Calu3 (cell line): ENCODE measurements around the gene KAZN. TPM values are rescaled to one million over a fixed set of nuclear protein-coding genes. Genes with fewer than 3 reads are reported as not detected.

Experiments
- BruUV-seq: library from RNA; stranded (reverse); fragments of 400-500 nt; replicated peaks from 2 replicates; lab custom pipeline; 2021; lab: Mats Ljungman, UMichigan
- CTCF ChIA-PET: fragments of 300-600 bp; sonication (Branson Sonifier 250); formaldehyde crosslinking; loops from one replicate; lab custom pipeline; 2022; ENCODE audit warnings: antibody characterized with exemption; lab: Charles Lee
- DNase-seq: peaks from one replicate; pipeline ENCODE4 v3.0.0; 2022
- H3K27ac Mint-ChIP-seq: one replicate; pipeline ENCODE4 v1.8.0; 2022; ENCODE audit warnings: mixed read lengths; ENCODE audit not compliant: unreplicated experiment
- H3K27me3 Mint-ChIP-seq: one replicate; pipeline ENCODE4 v1.8.0; 2022; ENCODE audit warnings: mixed read lengths; ENCODE audit not compliant: unreplicated experiment
- H3K36me3 Mint-ChIP-seq: one replicate; pipeline ENCODE4 v1.8.0; 2022; ENCODE audit warnings: mild to moderate bottlenecking, moderate library complexity, mixed read lengths; ENCODE audit not compliant: insufficient read depth, unreplicated experiment
- H3K4me1 Mint-ChIP-seq: one replicate; pipeline ENCODE4 v1.8.0; 2022; ENCODE audit warnings: mild to moderate bottlenecking, low read depth, mixed read lengths; ENCODE audit not compliant: unreplicated experiment
- H3K4me3 Mint-ChIP-seq: one replicate; pipeline ENCODE4 v1.8.0; 2022; ENCODE audit warnings: mild to moderate bottlenecking, low read depth, moderate library complexity, mixed read lengths; ENCODE audit not compliant: unreplicated experiment
- H3K9me3 Mint-ChIP-seq: one replicate; pipeline ENCODE4 v1.8.0; 2022; ENCODE audit warnings: low read depth, mixed read lengths; ENCODE audit not compliant: unreplicated experiment
- intact Hi-C: fragments of 100-400 bp; cut with micrococcal nuclease; formaldehyde crosslinking; loops from one replicate; pipeline ENCODE4 v1.10.0; 2022; ENCODE audit not compliant: unreplicated experiment
- total RNA-seq: library from RNA; stranded (reverse); gene quantifications from 2 replicates; pipeline ENCODE4 v1.2.3, GENCODE V29; 2022
- TF ChIP-seq, protein P1 (sequence below): fragments of 200-600 bp; IDR thresholded peaks from one replicate; pipeline ENCODE4 v1.8.0; 2022; ENCODE audit warnings: antibody characterized with exemption; ENCODE audit not compliant: unreplicated experiment

The KAZN gene
- total RNA-seq, 1 experiment from 2014 or later = 3.6 TPM

DNA sequence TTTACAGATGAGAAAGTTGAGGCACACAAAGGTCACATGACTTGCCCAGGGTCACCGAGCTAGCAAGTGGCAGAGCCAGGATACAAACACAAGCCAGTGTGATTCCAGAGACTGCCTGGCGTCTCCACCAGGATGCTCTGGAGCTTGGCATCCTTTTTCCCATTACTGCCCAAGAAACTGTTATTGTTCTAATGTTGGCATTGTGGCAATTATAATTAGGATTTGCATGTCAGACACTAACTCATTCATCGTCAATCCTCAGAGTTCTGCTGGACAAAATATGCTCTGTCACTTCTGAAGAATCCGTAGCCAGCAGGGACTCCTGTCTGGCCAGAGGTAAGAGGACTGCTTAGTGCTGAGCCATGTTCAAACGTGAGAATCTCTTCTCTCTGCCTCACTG lies 8.8 kb downstream of the KAZN start:
- Mint-ChIP-seq H3K9me3 (no peaks in the 10 kb centered on the region), H3K4me3 (no peak overlapping the region), H3K36me3 (no peaks in the 10 kb centered on the region), H3K27ac (no peak overlapping the region), H3K27me3 (peaks cover under 1% of the 10 kb centered on the region), H3K4me1 (no peaks in the 10 kb centered on the region)
- BruUV-seq = no TSS peak
- TF ChIP-seq, protein P1, sequence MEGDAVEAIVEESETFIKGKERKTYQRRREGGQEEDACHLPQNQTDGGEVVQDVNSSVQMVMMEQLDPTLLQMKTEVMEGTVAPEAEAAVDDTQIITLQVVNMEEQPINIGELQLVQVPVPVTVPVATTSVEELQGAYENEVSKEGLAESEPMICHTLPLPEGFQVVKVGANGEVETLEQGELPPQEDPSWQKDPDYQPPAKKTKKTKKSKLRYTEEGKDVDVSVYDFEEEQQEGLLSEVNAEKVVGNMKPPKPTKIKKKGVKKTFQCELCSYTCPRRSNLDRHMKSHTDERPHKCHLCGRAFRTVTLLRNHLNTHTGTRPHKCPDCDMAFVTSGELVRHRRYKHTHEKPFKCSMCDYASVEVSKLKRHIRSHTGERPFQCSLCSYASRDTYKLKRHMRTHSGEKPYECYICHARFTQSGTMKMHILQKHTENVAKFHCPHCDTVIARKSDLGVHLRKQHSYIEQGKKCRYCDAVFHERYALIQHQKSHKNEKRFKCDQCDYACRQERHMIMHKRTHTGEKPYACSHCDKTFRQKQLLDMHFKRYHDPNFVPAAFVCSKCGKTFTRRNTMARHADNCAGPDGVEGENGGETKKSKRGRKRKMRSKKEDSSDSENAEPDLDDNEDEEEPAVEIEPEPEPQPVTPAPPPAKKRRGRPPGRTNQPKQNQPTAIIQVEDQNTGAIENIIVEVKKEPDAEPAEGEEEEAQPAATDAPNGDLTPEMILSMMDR = no peak
- CTCF ChIA-PET = interaction anchor here (0.9 kb wide), 1 partner anchor 13 kb away, joined by 3 read pairs; no protein-coding TSS in a partner anchor
- intact Hi-C loops = no loop called here
- no peak for DNase-seq

DNA sequence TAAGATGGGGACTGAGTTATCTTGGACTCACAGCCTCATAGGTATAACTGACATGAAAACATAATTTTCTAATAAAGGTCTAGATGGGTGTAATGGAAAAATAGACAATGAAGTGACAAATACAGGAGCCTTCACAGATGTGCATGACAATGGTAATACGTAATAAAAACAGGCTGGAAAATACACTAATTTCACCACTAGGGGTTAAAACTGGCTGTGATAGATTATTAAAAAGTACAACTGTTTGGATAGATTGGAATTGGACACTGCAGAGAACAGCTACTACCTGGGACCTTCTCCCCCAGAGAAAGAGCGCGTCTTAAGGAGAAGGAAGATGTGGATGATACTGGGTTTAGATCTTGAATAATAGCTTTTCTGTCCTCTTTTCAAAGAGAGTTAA lies 9.8 kb downstream of the KAZN start:
- Mint-ChIP-seq H3K36me3 (no peaks in the 10 kb centered on the region), H3K27ac (no peak overlapping the region), H3K4me3 (no peak overlapping the region), H3K9me3 (no peaks in the 10 kb centered on the region), H3K4me1 (no peaks in the 10 kb centered on the region), H3K27me3 (no peaks in the 10 kb centered on the region)
- TF ChIP-seq, protein P1 = no peak
- no TSS peak for BruUV-seq
- no peak for DNase-seq
- intact Hi-C loops = no loop called here
- CTCF ChIA-PET = no interaction called here

DNA sequence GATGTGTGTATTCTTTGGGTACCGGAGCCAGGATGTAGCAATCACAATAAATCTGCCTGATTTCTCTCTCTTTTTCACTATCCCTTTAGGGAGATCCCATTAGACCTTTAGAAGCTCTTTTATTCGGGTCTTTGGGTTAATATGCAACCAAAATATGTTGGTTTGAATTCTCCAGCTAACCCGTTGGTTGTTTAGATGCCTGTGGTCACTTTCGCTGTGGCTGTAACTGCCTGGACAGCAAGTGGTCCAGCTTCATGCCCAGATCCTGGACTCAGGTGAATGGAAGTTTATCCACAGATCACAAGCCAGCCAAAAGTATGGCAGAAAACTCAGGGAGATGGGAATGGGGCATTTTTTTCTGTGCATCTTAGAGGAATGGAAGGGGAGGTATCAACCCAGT lies 12.3 kb downstream of the KAZN start:
- Mint-ChIP-seq H3K9me3 (no peaks in the 10 kb centered on the region), H3K4me1 (no peaks in the 10 kb centered on the region), H3K27ac (no peak overlapping the region), H3K27me3 (no peaks in the 10 kb centered on the region), H3K4me3 (no peak overlapping the region), H3K36me3 (no peaks in the 10 kb centered on the region)
- CTCF ChIA-PET = no interaction called here
- intact Hi-C loops = no loop called here
- no peak for DNase-seq
- no TSS peak for BruUV-seq
- TF ChIP-seq, protein P1 = no peak

DNA sequence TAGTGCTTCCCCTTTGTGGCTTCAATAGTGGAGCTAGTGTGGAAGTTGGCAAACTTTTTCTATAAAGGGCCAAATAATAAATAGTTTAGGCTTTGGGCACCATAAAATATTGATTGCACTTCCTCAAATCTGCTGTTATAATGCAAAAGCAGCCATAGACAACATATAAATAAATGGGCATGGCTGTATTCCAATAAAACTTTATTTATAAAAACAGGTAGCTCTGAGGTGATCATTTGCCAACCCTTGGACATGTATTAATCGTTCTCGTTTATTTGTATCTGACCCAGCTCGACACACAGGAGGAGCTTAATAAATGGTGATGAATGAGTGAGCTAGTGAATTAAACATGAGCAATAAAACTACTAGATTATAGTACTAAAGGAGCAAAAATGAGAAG lies 13.3 kb downstream of the KAZN start:
- Mint-ChIP-seq H3K4me1 (no peaks in the 10 kb centered on the region), H3K27ac (no peak overlapping the region), H3K27me3 (no peaks in the 10 kb centered on the region), H3K36me3 (no peaks in the 10 kb centered on the region), H3K4me3 (no peak overlapping the region), H3K9me3 (no peaks in the 10 kb centered on the region)
- CTCF ChIA-PET = interaction anchor here (0.6 to 0.7 kb wide), 2 partner anchors 9 to 359 kb away, joined by 4 to 5 read pairs; no protein-coding TSS in a partner anchor
- DNase-seq = no peak
- intact Hi-C loops = no loop called here
- no TSS peak for BruUV-seq
- TF ChIP-seq, protein P1 = no peak
